Measurements from ENCODE around the gene ISOC2. TPM values are rescaled to one million over a fixed set of nuclear protein-coding genes. Genes with fewer than 3 reads are reported as not detected.
"Not testable (repeated sequence)": the region's sequence is repeated elsewhere in the genome, so short reads cannot be mapped to it uniquely, and the experiment has no call there.

The ISOC2 gene
- polyA plus RNA-seq, 4 donors = 28.8 to 164 (median 78.4) TPM

- Histone ChIP-seq H3K4me1 (ENCODE audit: control insufficient read depth in 3 of 3, insufficient read depth in 2 of 3, low read depth in 1 of 3, low read length in 2 of 3) (peaks cover 0 to 10% (median 3%) of the 10 kb centered on the region in 3 donors), H3K4me3 (ENCODE audit: low read depth in 1 of 3, low read length in 3 of 3) (no peak overlapping the region), H3K27ac (ENCODE audit: low read depth in 1 of 3, low read length in 2 of 3) (no peak overlapping the region), H3K9me3 (ENCODE audit: control insufficient read depth in 2 of 2, insufficient read depth in 1 of 2, low read depth in 1 of 2, low read length in 1 of 2) (no peaks in the 10 kb centered on the region), H3K27me3 (ENCODE audit: control insufficient read depth in 3 of 3, insufficient read depth in 3 of 3, low read length in 3 of 3) (peaks cover 5 to 33% (median 17%) of the 10 kb centered on the region in 3 donors), H3K36me3 (ENCODE audit: control insufficient read depth in 3 of 3, insufficient read depth in 2 of 3, low read depth in 1 of 3, low read length in 3 of 3) (peaks cover 0 to 28% (median 7%) of the 10 kb centered on the region in 3 donors)
- DNase-seq = peak; percentile 21 to 80
- no peak for FAIRE-seq
- WGBS, 3 donors = 15 to 57% (median 40%) methylated on average over 20 to 34 of the region's 34 CpGs
Observed at GRCh38 chr19:55452749-55453346, 8.6 kb downstream of the ISOC2 start.

- no peak for DNase-seq
- WGBS, 3 donors = 3 to 22% (median 14%) methylated on average over 46 to 57 of the region's 57 CpGs
- H3K4me1 ChIP-seq (ENCODE audit: control insufficient read depth in 3 of 3, insufficient read depth in 2 of 3, low read depth in 1 of 3, low read length in 2 of 3) = peaks cover 0 to 10% (median 3%) of the 10 kb centered on the region in 3 donors
- peaks cover 0 to 28% (median 7%) of the 10 kb centered on the region in 3 donors for H3K36me3 ChIP-seq (ENCODE audit: control insufficient read depth in 3 of 3, insufficient read depth in 2 of 3, low read depth in 1 of 3, low read length in 3 of 3)
- no peak for FAIRE-seq
- H3K9me3 ChIP-seq (ENCODE audit: control insufficient read depth in 2 of 2, insufficient read depth in 1 of 2, low read depth in 1 of 2, low read length in 1 of 2) = no peaks in the 10 kb centered on the region
- H3K27me3 ChIP-seq (ENCODE audit: control insufficient read depth in 3 of 3, insufficient read depth in 3 of 3, low read length in 3 of 3) = peaks cover 5 to 40% (median 17%) of the 10 kb centered on the region in 3 donors
- H3K4me3 ChIP-seq (ENCODE audit: low read depth in 1 of 3, low read length in 3 of 3) = peak overlapping the region in 1 of 3 donors; percentile 28
- H3K27ac ChIP-seq (ENCODE audit: low read depth in 1 of 3, low read length in 2 of 3) = no peak overlapping the region
Observed at GRCh38 chr19:55451965-55452748, 9.3 kb downstream of the ISOC2 start.

- FAIRE-seq (no peak), DNase-seq (no peak)
- peaks cover 0 to 10% (median 3%) of the 10 kb centered on the region in 3 donors for H3K4me1 ChIP-seq (ENCODE audit: control insufficient read depth in 3 of 3, insufficient read depth in 2 of 3, low read depth in 1 of 3, low read length in 2 of 3)
- no peak overlapping the region for H3K27ac ChIP-seq (ENCODE audit: low read depth in 1 of 3, low read length in 2 of 3)
- H3K27me3 ChIP-seq (ENCODE audit: control insufficient read depth in 3 of 3, insufficient read depth in 3 of 3, low read length in 3 of 3) = peaks cover 5 to 47% (median 17%) of the 10 kb centered on the region in 3 donors
- no peaks in the 10 kb centered on the region for H3K9me3 ChIP-seq (ENCODE audit: control insufficient read depth in 2 of 2, insufficient read depth in 1 of 2, low read depth in 1 of 2, low read length in 1 of 2)
- H3K4me3 ChIP-seq (ENCODE audit: low read depth in 1 of 3, low read length in 3 of 3) = peak overlapping the region in 1 of 3 donors; percentile 23
- H3K36me3 ChIP-seq (ENCODE audit: control insufficient read depth in 3 of 3, insufficient read depth in 2 of 3, low read depth in 1 of 3, low read length in 3 of 3) = peaks cover 0 to 23% (median 7%) of the 10 kb centered on the region in 3 donors
- WGBS, 3 donors = 0 to 4% (median 2%) methylated on average over 27 to 80 of the region's 80 CpGs
Observed at GRCh38 chr19:55451163-55451964, 10.1 kb downstream of the ISOC2 start.

GRCh38 chr19:55449469-55449868 is 12.0 kb downstream of the ISOC2 start:
- Histone ChIP-seq H3K27ac (ENCODE audit: low read depth in 1 of 3, low read length in 2 of 3) (no peak overlapping the region), H3K4me1 (ENCODE audit: control insufficient read depth in 3 of 3, insufficient read depth in 2 of 3, low read depth in 1 of 3, low read length in 2 of 3) (peaks cover 0 to 10% (median 3%) of the 10 kb centered on the region in 3 donors), H3K9me3 (ENCODE audit: control insufficient read depth in 2 of 2, insufficient read depth in 1 of 2, low read depth in 1 of 2, low read length in 1 of 2) (no peaks in the 10 kb centered on the region), H3K36me3 (ENCODE audit: control insufficient read depth in 3 of 3, insufficient read depth in 2 of 3, low read depth in 1 of 3, low read length in 3 of 3) (peaks cover 0 to 7% (median 6%) of the 10 kb centered on the region in 3 donors), H3K27me3 (ENCODE audit: control insufficient read depth in 3 of 3, insufficient read depth in 3 of 3, low read length in 3 of 3) (peaks cover 9 to 63% (median 27%) of the 10 kb centered on the region in 3 donors), H3K4me3 (ENCODE audit: low read depth in 1 of 3, low read length in 3 of 3) (no peak overlapping the region)
- no peak for FAIRE-seq
- WGBS, 3 donors = 34 to 35% (median 35%) methylated on average over 14 to 16 of the region's 16 CpGs
- no peak for DNase-seq

GRCh38 chr19:55448175-55448490 is 13.3 kb downstream of the ISOC2 start:
- not testable (repeated sequence) for H3K4me1 ChIP-seq (ENCODE audit: control insufficient read depth in 3 of 3, insufficient read depth in 2 of 3, low read depth in 1 of 3, low read length in 2 of 3); H3K9me3 ChIP-seq (ENCODE audit: control insufficient read depth in 2 of 2, insufficient read depth in 1 of 2, low read depth in 1 of 2, low read length in 1 of 2); H3K4me3 ChIP-seq (ENCODE audit: low read depth in 1 of 3, low read length in 3 of 3); H3K27ac ChIP-seq (ENCODE audit: low read depth in 1 of 3, low read length in 2 of 3); DNase-seq; H3K36me3 ChIP-seq (ENCODE audit: control insufficient read depth in 3 of 3, insufficient read depth in 2 of 3, low read depth in 1 of 3, low read length in 3 of 3); FAIRE-seq
- H3K27me3 ChIP-seq (ENCODE audit: control insufficient read depth in 3 of 3, insufficient read depth in 3 of 3, low read length in 3 of 3) = peaks cover 14 to 76% (median 37%) of the 10 kb centered on the region in 3 donors
- WGBS, 3 donors = 88 to 90% (median 89%) methylated on average over 5 of the region's 5 CpGs

GRCh38 chr19:55447421-55448174 is 13.8 kb downstream of the ISOC2 start:
- DNase-seq = no peak
- Histone ChIP-seq H3K36me3 (ENCODE audit: control insufficient read depth in 3 of 3, insufficient read depth in 2 of 3, low read depth in 1 of 3, low read length in 3 of 3) (no peaks in the 10 kb centered on the region), H3K9me3 (ENCODE audit: control insufficient read depth in 2 of 2, insufficient read depth in 1 of 2, low read depth in 1 of 2, low read length in 1 of 2) (no peaks in the 10 kb centered on the region), H3K27me3 (ENCODE audit: control insufficient read depth in 3 of 3, insufficient read depth in 3 of 3, low read length in 3 of 3) (peaks cover 13 to 79% (median 40%) of the 10 kb centered on the region in 3 donors), H3K4me3 (ENCODE audit: low read depth in 1 of 3, low read length in 3 of 3) (no peak overlapping the region), H3K27ac (ENCODE audit: low read depth in 1 of 3, low read length in 2 of 3) (no peak overlapping the region), H3K4me1 (ENCODE audit: control insufficient read depth in 3 of 3, insufficient read depth in 2 of 3, low read depth in 1 of 3, low read length in 2 of 3) (peaks cover 0 to 5% (median 2%) of the 10 kb centered on the region in 3 donors)
- 27 to 38% (median 36%) methylated on average over 15 to 16 of the region's 16 CpGs for WGBS, 3 donors
- FAIRE-seq = no peak

- no peak for FAIRE-seq
- peaks cover 0 to 2% (median 0%) of the 10 kb centered on the region in 3 donors for H3K4me1 ChIP-seq (ENCODE audit: control insufficient read depth in 3 of 3, insufficient read depth in 2 of 3, low read depth in 1 of 3, low read length in 2 of 3)
Observed at GRCh38 chr19:55446060-55446459, 15.4 kb downstream of the ISOC2 start.

More at GRCh38 chr19:55446060-55446459, 15.4 kb downstream of the ISOC2 start:
- DNase-seq = no peak
- H3K36me3 ChIP-seq (ENCODE audit: control insufficient read depth in 3 of 3, insufficient read depth in 2 of 3, low read depth in 1 of 3, low read length in 3 of 3) = no peaks in the 10 kb centered on the region
- H3K27me3 ChIP-seq (ENCODE audit: control insufficient read depth in 3 of 3, insufficient read depth in 3 of 3, low read length in 3 of 3) = peaks cover 11 to 77% (median 45%) of the 10 kb centered on the region in 3 donors
- H3K4me3 ChIP-seq (ENCODE audit: low read depth in 1 of 3, low read length in 3 of 3) = no peak overlapping the region
- 60 to 69% (median 62%) methylated on average over 8 of the region's 8 CpGs for WGBS, 3 donors
- H3K9me3 ChIP-seq (ENCODE audit: control insufficient read depth in 2 of 2, insufficient read depth in 1 of 2, low read depth in 1 of 2, low read length in 1 of 2) = no peaks in the 10 kb centered on the region
- no peak overlapping the region for H3K27ac ChIP-seq (ENCODE audit: low read depth in 1 of 3, low read length in 2 of 3)

Data from small intestine (tissue), 7 donors.